ENCODE measurements around the gene CNOT6.

- no peak for TF ChIP-seq ZFX (IDR thresholded peaks at IDR 0.05)
- no peak for TF ChIP-seq CTCF (IDR thresholded peaks at IDR 0.05 in 2 of 3, conservative IDR thresholded peaks at IDR 0.05 in 1 of 3; ENCODE audit: borderline replicate concordance in 1 of 3, insufficient read depth in 1 of 3, low read depth in 2 of 3, low read length in 2 of 3)
- TF ChIP-seq POLR2A (IDR thresholded peaks at IDR 0.05; ENCODE audit: borderline replicate concordance, extremely low read depth, insufficient read depth, insufficient read length), result no peak
- TF ChIP-seq REST (IDR thresholded peaks at IDR 0.05; ENCODE audit: low read depth), result no peak
- no peak for TF ChIP-seq EZH2phosphoT487 (IDR thresholded peaks at IDR 0.05; ENCODE audit: borderline replicate concordance)
- no peak for TF ChIP-seq SP1 (IDR thresholded peaks at IDR 0.05; ENCODE audit: low read depth)
- no peak for TF ChIP-seq POLR2AphosphoS5 (IDR thresholded peaks at IDR 0.05; ENCODE audit: low read depth, low read length)
- no peak for TF ChIP-seq SRF (IDR thresholded peaks at IDR 0.05; ENCODE audit: low read depth)
- TF ChIP-seq CEBPB (IDR thresholded peaks at IDR 0.05; ENCODE audit: low read depth), result no peak
- TF ChIP-seq RAD21 (IDR thresholded peaks at IDR 0.05; ENCODE audit: low read depth), result no peak
- no peak for TF ChIP-seq SIN3A (IDR thresholded peaks at IDR 0.05; ENCODE audit: low read depth)
Measured at GRCh38 chr5:180595046-180595379, 100.8 kb downstream of the CNOT6 start.

Measured in HCT116 (cell line).